NCI-H1694 (cell line): ENCODE results near the gene EMCN.
"Not testable (repeated sequence)": the region's sequence is repeated elsewhere in the genome, so short reads cannot be mapped to it uniquely, and the experiment has no call there.

ENCODE experiments used
- DNase-seq: peaks from one replicate; lab custom pipeline; 2025; lab: John Stamatoyannopoulos, UW

The EMCN gene

GRCh38 chr4:100517864-100518341 is at the start of gene EMCN:
EMCN (minus strand) TSS chr4:100518022; CDS start chr4:100517914, 108 bp downstream.
- no peak for DNase-seq

GRCh38 chr4:100566396-100566795 is 48.6 kb upstream of the EMCN start:
- no peak for DNase-seq

GRCh38 chr4:100557306-100557705 is 39.5 kb upstream of the EMCN start:
- DNase-seq: no peak

GRCh38 chr4:100555611-100556337 is 38.0 kb upstream of the EMCN start:
- DNase-seq: no peak

GRCh38 chr4:100548200-100548560 is 30.4 kb upstream of the EMCN start:
- no peak for DNase-seq

- DNase-seq: no peak
Measured at GRCh38 chr4:100547541-100548199, 29.8 kb upstream of the EMCN start.

GRCh38 chr4:100545427-100545826 is 27.6 kb upstream of the EMCN start:
- DNase-seq: no peak

GRCh38 chr4:100540131-100540530 is 22.3 kb upstream of the EMCN start:
- DNase-seq: no peak

- DNase-seq: no peak
Measured at GRCh38 chr4:100539706-100540105, 21.9 kb upstream of the EMCN start.

- no peak for DNase-seq
Measured at GRCh38 chr4:100533741-100534140, 15.9 kb upstream of the EMCN start.

- DNase-seq: not testable (repeated sequence)
Measured at GRCh38 chr4:100530161-100530560, 12.3 kb upstream of the EMCN start.

- DNase-seq: no peak
Measured at GRCh38 chr4:100525686-100526085, 7.9 kb upstream of the EMCN start.

GRCh38 chr4:100519205-100519604 is 1.4 kb upstream of the EMCN start:
- DNase-seq: no peak

- DNase-seq: no peak
Measured at GRCh38 chr4:100516225-100516624, 1.6 kb downstream of the EMCN start.

GRCh38 chr4:100511896-100512295 is 5.9 kb downstream of the EMCN start:
- DNase-seq: no peak

GRCh38 chr4:100510551-100510950 is 7.3 kb downstream of the EMCN start:
- DNase-seq: no peak

- no peak for DNase-seq
Measured at GRCh38 chr4:100509386-100509785, 8.4 kb downstream of the EMCN start.

- DNase-seq: no peak
Measured at GRCh38 chr4:100508691-100509090, 9.1 kb downstream of the EMCN start.

GRCh38 chr4:100504086-100504874 is 13.5 kb downstream of the EMCN start:
- DNase-seq: no peak

GRCh38 chr4:100497791-100498190 is 20.0 kb downstream of the EMCN start:
- no peak for DNase-seq

GRCh38 chr4:100495074-100495473 is 22.7 kb downstream of the EMCN start:
- DNase-seq: no peak

GRCh38 chr4:100494166-100494565 is 23.7 kb downstream of the EMCN start:
- no peak for DNase-seq

- DNase-seq: no peak
Measured at GRCh38 chr4:100493756-100494155, 24.1 kb downstream of the EMCN start.
